Measurements from ENCODE around the gene KRT86.

GRCh38 chr12:52257074-52257551 is 17.3 kb upstream of the KRT86 start:
- TF ChIP-seq, protein P1, sequence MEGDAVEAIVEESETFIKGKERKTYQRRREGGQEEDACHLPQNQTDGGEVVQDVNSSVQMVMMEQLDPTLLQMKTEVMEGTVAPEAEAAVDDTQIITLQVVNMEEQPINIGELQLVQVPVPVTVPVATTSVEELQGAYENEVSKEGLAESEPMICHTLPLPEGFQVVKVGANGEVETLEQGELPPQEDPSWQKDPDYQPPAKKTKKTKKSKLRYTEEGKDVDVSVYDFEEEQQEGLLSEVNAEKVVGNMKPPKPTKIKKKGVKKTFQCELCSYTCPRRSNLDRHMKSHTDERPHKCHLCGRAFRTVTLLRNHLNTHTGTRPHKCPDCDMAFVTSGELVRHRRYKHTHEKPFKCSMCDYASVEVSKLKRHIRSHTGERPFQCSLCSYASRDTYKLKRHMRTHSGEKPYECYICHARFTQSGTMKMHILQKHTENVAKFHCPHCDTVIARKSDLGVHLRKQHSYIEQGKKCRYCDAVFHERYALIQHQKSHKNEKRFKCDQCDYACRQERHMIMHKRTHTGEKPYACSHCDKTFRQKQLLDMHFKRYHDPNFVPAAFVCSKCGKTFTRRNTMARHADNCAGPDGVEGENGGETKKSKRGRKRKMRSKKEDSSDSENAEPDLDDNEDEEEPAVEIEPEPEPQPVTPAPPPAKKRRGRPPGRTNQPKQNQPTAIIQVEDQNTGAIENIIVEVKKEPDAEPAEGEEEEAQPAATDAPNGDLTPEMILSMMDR (IDR thresholded peaks at IDR 0.05; ENCODE audit: low read depth, low read length) = no peak
- TF ChIP-seq POLR2A (IDR thresholded peaks at IDR 0.05; ENCODE audit: extremely low read depth, insufficient read length) = no peak

Measured in NB4 (cell line).